ENCODE results near the gene TBX4. TPM values are rescaled to one million over a fixed set of nuclear protein-coding genes. Genes with fewer than 3 reads are reported as not detected.

The TBX4 gene
- polyA plus RNA-seq, 2 of the 4 experiments (the other 2 are of a cell fraction) = 0.17 to 0.18 TPM

DNA sequence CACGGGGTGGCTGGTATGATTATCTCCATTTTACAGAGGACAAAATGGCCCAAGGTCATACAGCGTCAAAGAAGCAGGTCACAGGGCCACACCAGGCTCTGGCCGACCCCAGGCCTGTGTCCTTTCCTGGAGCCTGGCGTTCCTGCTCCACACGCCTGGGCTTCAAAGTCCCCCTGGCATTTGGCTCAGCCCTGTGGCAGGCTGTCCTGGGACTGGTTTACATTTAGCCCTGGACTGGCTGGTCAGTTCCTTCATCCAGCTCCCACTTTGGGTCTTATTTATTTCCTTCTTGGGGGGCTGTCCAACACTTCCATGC, 37.3 kb upstream of the TBX4 start:
- POLR2A ChIA-PET = no interaction called here
- H3K4me2 ChIP-seq = no peak overlapping the region
- no peak for FAIRE-seq
- no peak overlapping the region for H3K27ac ChIP-seq
- TF ChIP-seq FOSL2 (IDR thresholded peaks at IDR 0.05) (no peak), FOSL2 (CRISPR knock-in tag; IDR thresholded peaks at IDR 0.05) (no peak), FOXS1 (CRISPR knock-in tag; IDR thresholded peaks at IDR 0.05) (no peak), JUNB (IDR thresholded peaks at IDR 0.05) (no peak), ZSCAN20 (CRISPR knock-in tag; IDR thresholded peaks at IDR 0.05) (no peak), ZFP36 (IDR thresholded peaks at IDR 0.05; ENCODE audit: borderline replicate concordance, partially characterized antibody) (no peak), ATOH8 (CRISPR knock-in tag; IDR thresholded peaks at IDR 0.05; ENCODE audit: low read depth) (no peak), PBX3 (IDR thresholded peaks at IDR 0.05) (no peak)
- TF ChIP-seq, protein P1, sequence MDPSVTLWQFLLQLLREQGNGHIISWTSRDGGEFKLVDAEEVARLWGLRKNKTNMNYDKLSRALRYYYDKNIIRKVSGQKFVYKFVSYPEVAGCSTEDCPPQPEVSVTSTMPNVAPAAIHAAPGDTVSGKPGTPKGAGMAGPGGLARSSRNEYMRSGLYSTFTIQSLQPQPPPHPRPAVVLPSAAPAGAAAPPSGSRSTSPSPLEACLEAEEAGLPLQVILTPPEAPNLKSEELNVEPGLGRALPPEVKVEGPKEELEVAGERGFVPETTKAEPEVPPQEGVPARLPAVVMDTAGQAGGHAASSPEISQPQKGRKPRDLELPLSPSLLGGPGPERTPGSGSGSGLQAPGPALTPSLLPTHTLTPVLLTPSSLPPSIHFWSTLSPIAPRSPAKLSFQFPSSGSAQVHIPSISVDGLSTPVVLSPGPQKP (IDR thresholded peaks at IDR 0.05; ENCODE audit: low read depth, low read length) = no peak
- DNase-seq (ENCODE audit: low read depth in 1 of 2, low spot score in 1 of 2) = no peak
- WGBS (ENCODE audit: missing lambda C conversion rate) = 94% methylated on average over 5 of the region's 5 CpGs
- no peak for ATAC-seq
- no peak overlapping the region for H3K4me3 ChIP-seq
- CTCF ChIA-PET = interaction anchor here (0.9 to 19.8 kb wide), 13 partner anchors 11 to 694 kb away, joined by 3 to 357 read pairs (median 56); partner anchors contain the start of genes NACA2 and TBX2
- H3K9me3 ChIP-seq = 0 out of 3 replicates have a peak, but pooled peaks cover 8% of the 10 kb centered on the region
- peaks cover 16% of the 10 kb centered on the region for H3K4me1 ChIP-seq

DNA sequence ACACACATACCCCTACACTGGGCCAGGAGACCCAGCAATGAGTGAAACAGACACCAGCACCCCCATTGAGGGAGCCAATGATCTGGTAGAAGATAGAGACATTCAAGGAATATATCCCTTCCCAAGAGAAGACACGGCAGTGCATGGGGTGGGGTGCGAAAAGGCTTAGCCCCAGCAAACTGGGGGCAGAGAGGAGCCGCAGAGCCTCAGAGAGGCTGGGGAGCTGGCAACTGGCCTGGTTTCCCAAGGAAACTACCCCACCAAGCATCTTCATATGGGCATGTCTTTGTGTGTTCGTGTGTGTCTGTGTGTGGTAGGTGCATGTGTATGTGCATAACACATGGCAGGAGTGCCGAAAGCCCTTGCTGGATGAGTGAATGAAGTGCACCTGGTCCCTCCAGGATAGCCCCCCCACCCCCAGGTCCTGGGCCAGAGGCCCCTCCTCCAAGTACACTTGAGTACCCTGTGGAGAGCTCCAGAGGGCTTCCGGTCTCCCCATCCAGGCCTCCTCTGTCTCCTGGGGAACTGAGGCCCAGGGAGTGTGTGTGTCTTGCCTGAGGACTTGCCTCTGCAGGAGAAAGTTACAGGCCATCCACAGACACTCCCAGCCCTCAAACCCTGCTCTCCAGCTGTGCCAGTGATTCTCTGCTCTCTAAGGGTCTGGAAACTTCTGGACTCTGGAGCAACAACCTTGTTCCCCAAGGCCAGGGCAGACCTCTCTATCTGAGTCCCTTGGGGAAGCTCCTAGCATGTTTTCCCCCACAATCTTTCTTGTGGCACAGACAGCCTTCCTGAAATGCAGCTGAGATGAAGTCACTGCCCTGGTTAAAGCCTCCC, 36.6 kb upstream of the TBX4 start:
- no peak for TF ChIP-seq HEYL (CRISPR knock-in tag; IDR thresholded peaks at IDR 0.05)
- no peak for TF ChIP-seq HMGXB4 (CRISPR knock-in tag; IDR thresholded peaks at IDR 0.05; ENCODE audit: borderline replicate concordance)
- TF ChIP-seq FOSL2 (IDR thresholded peaks at IDR 0.05) = no peak
- no peak for TF ChIP-seq FOSL2 (CRISPR knock-in tag; IDR thresholded peaks at IDR 0.05)
- no peak for TF ChIP-seq ZC3H11A (IDR thresholded peaks at IDR 0.05)
- TF ChIP-seq RAD21 (conservative IDR thresholded peaks at IDR 0.05 in 1 of 2, IDR thresholded peaks at IDR 0.05 in 1 of 2) = no peak
- no peak for TF ChIP-seq RARB (CRISPR knock-in tag; IDR thresholded peaks at IDR 0.05)
- TF ChIP-seq HOXB13 (CRISPR knock-in tag; IDR thresholded peaks at IDR 0.05; ENCODE audit: low read depth) = no peak
- POLR2A ChIA-PET = no interaction called here
- Histone ChIP-seq H3K4me3 (no peak overlapping the region), H3K4me2 (no peak overlapping the region), H3K9me3 (0 out of 3 replicates have a peak, but pooled peaks cover 8% of the 10 kb centered on the region), H3K27ac (peak overlapping the region; percentile 9 to 72; a peak in 5 of 6 replicates), H3K4me1 (peaks cover 14% of the 10 kb centered on the region; the same call in 2 of the 3 replicates)
- WGBS (ENCODE audit: missing lambda C conversion rate) = 99% methylated on average over 6 of the region's 6 CpGs
- ATAC-seq (no peak), FAIRE-seq (no peak), DNase-seq (ENCODE audit: low read depth in 1 of 2, low spot score in 1 of 2) (no peak)
- CTCF ChIA-PET = interaction anchor here (0.6 to 19.8 kb wide), 28 partner anchors 10 to 695 kb away, joined by 3 to 357 read pairs (median 4); partner anchors contain the start of genes NACA2 and TBX2

GRCh38 chr17:61416211-61416539, 36.0 kb upstream of the TBX4 start:
- Histone ChIP-seq H3K27ac (peak overlapping the region; percentile 54 to 72; a peak in 5 of 6 replicates), H3K9me3 (0 out of 3 replicates have a peak, but pooled peaks cover 8% of the 10 kb centered on the region), H3K4me2 (peak overlapping the region; percentile 60; the same call in 2 of the 3 replicates), H3K4me1 (peaks cover 14% of the 10 kb centered on the region; the same call in 2 of the 3 replicates), H3K4me3 (no peak overlapping the region)
- FAIRE-seq = no peak
- 93% methylated on average over 6 of the region's 6 CpGs for WGBS (ENCODE audit: missing lambda C conversion rate)
- no peak for DNase-seq (ENCODE audit: low read depth in 1 of 2, low spot score in 1 of 2)
- TF ChIP-seq EHMT2 (IDR thresholded peaks at IDR 0.05; ENCODE audit: low read depth) (no peak), ZSCAN20 (CRISPR knock-in tag; IDR thresholded peaks at IDR 0.05) (no peak), MAZ (IDR thresholded peaks at IDR 0.05; ENCODE audit: borderline replicate concordance, low read depth, low read length) (no peak), REST (IDR thresholded peaks at IDR 0.05) (no peak)
- ChIA-PET POLR2A (no interaction called here), CTCF (interaction anchor here (0.6 to 19.8 kb wide), 26 partner anchors 10 to 491 kb away, joined by 3 to 357 read pairs (median 4); partner anchors contain the start of genes NACA2 and TBX2)
- no peak for ATAC-seq

All from A549 (cell line).